ENCODE data around the gene BHLHE40. TPM values are rescaled to one million over a fixed set of nuclear protein-coding genes. Genes with fewer than 3 reads are reported as not detected.

BHLHE40 gene
- polyA plus RNA-seq, 1 of the 3 experiments (the other 2 are of a cell fraction), result 62.2 TPM

DNA sequence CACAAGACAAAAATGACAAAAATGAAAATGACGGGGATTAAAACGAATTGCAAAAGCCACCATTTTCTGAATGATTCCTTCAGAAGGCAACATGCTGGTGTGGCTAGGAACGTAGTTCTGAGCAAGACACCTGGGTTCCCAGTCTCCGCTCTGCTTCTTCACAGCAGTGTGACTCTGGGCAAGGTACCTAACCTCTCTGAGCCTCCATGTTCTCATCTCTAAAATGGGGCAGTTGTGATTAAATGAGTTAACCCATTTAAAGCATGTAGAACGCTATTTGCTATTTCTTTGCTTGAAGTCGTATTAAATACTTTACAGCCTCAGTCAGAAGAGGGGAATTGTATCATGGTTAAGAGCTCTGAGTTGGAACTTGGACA is 23.6 kb downstream of the BHLHE40 start:
- Histone ChIP-seq H3K9ac (no peak overlapping the region), H2AFZ (ENCODE audit: low read depth) (no peak overlapping the region), H3K79me2 (ENCODE audit: insufficient read depth) (no peaks in the 10 kb centered on the region), H3K36me3 (replicated peaks in 1 of 2; ENCODE audit: control insufficient read depth in 1 of 2, insufficient read depth in 2 of 2, low read length in 1 of 2) (no peaks in the 10 kb centered on the region), H3K4me1 (ENCODE audit: control insufficient read depth in 1 of 2, insufficient read depth in 2 of 2, low read depth in 1 of 2, low read length in 1 of 2) (peaks cover 0 to 17% of the 10 kb centered on the region in 2 experiments; a peak in 1 of 4 replicates), H3K27ac (ENCODE audit: low read depth in 2 of 2, low read length in 1 of 2) (no peak overlapping the region), H3K4me3 (ENCODE audit: low read depth in 2 of 2, low read length in 1 of 2) (no peak overlapping the region), H3K9me2 (no peaks in the 10 kb centered on the region), H3K4me2 (no peak overlapping the region), H3F3A (replicated peaks; ENCODE audit: insufficient read depth) (no peaks in the 10 kb centered on the region), H3K27me3 (ENCODE audit: insufficient read depth) (no peaks in the 10 kb centered on the region), H4K20me1 (ENCODE audit: insufficient read depth) (no peaks in the 10 kb centered on the region), H3K9me3 (no peaks in the 10 kb centered on the region)
- WGBS (ENCODE audit: low lambda C conversion rate), result 95% methylated on average over 6 of the region's 6 CpGs
- POLR2A ChIA-PET, result interaction anchor here (0.6 kb wide), 1 partner anchor 20 kb away, joined by 4 read pairs; no protein-coding TSS in a partner anchor
- no peak for DNase-seq
- TF ChIP-seq, protein P1, sequence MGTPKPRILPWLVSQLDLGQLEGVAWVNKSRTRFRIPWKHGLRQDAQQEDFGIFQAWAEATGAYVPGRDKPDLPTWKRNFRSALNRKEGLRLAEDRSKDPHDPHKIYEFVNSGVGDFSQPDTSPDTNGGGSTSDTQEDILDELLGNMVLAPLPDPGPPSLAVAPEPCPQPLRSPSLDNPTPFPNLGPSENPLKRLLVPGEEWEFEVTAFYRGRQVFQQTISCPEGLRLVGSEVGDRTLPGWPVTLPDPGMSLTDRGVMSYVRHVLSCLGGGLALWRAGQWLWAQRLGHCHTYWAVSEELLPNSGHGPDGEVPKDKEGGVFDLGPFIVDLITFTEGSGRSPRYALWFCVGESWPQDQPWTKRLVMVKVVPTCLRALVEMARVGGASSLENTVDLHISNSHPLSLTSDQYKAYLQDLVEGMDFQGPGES (IDR thresholded peaks at IDR 0.05; ENCODE audit: low read depth, low read length), result no peak
- TF ChIP-seq RFX5 (IDR thresholded peaks at IDR 0.05; ENCODE audit: low read length), result no peak
- TF ChIP-seq, protein P2, sequence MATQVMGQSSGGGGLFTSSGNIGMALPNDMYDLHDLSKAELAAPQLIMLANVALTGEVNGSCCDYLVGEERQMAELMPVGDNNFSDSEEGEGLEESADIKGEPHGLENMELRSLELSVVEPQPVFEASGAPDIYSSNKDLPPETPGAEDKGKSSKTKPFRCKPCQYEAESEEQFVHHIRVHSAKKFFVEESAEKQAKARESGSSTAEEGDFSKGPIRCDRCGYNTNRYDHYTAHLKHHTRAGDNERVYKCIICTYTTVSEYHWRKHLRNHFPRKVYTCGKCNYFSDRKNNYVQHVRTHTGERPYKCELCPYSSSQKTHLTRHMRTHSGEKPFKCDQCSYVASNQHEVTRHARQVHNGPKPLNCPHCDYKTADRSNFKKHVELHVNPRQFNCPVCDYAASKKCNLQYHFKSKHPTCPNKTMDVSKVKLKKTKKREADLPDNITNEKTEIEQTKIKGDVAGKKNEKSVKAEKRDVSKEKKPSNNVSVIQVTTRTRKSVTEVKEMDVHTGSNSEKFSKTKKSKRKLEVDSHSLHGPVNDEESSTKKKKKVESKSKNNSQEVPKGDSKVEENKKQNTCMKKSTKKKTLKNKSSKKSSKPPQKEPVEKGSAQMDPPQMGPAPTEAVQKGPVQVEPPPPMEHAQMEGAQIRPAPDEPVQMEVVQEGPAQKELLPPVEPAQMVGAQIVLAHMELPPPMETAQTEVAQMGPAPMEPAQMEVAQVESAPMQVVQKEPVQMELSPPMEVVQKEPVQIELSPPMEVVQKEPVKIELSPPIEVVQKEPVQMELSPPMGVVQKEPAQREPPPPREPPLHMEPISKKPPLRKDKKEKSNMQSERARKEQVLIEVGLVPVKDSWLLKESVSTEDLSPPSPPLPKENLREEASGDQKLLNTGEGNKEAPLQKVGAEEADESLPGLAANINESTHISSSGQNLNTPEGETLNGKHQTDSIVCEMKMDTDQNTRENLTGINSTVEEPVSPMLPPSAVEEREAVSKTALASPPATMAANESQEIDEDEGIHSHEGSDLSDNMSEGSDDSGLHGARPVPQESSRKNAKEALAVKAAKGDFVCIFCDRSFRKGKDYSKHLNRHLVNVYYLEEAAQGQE (IDR thresholded peaks at IDR 0.05; ENCODE audit: low read depth, low read length), result no peak
- TF ChIP-seq FOXJ3 (CRISPR knock-in tag; IDR thresholded peaks at IDR 0.05), result no peak
- TF ChIP-seq GABPA (IDR thresholded peaks at IDR 0.05; ENCODE audit: low read depth), result no peak
- TF ChIP-seq RAD21 (IDR thresholded peaks at IDR 0.05; ENCODE audit: low read length), result no peak
- CTCF ChIA-PET, result interaction anchor here (1.1 to 1.2 kb wide), 3 partner anchors 23 to 156 kb away, joined by 3 to 4 read pairs (median 3); no protein-coding TSS in a partner anchor

DNA sequence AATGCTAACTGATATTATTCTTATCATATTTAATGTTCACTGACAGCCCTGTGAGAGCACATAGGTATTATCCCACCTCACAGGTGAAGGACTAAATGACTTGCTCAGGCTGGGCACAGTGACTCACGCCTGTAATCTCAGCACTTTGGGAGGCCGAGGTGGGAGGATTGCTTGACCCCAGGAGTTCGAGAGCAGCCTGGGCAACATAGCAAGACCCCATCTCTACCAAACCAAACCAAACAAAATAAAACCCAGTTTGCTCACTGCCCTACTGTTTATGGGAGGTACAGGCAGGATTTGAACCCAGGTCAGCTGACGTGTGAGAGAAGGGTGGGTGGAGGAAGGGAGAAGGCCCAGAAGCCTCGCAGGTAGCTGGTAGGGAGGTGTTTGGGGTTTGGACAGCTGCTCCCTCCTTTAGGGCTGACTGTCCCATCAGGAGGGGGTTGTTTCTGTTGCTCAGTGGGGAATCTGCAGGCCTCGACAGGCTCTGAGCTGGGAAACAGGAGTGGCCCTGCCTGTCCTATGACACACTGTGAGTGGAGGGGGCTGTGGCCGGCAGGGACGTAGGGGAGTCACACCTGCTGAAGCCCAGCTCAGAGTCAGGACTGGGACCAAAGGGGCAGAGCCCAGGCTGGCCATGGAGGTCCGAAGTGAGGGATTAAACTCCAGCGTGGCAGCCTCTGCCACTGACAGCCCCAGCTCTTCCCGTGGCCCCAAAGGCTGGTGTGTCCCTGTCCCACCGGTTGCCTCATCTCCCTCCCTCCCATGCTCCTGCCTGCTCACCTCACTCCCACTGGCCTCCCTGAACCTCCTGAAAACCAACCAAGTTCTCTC is 25.3 kb downstream of the BHLHE40 start:
- Histone ChIP-seq H3K27ac (ENCODE audit: low read depth in 2 of 2, low read length in 1 of 2) (no peak overlapping the region), H3K9me2 (no peaks in the 10 kb centered on the region), H3K4me2 (no peak overlapping the region), H3K27me3 (ENCODE audit: insufficient read depth) (no peaks in the 10 kb centered on the region), H3K36me3 (replicated peaks in 1 of 2; ENCODE audit: control insufficient read depth in 1 of 2, insufficient read depth in 2 of 2, low read length in 1 of 2) (no peaks in the 10 kb centered on the region), H3K9ac (no peak overlapping the region), H3K79me2 (ENCODE audit: insufficient read depth) (no peaks in the 10 kb centered on the region), H3F3A (replicated peaks; ENCODE audit: insufficient read depth) (no peaks in the 10 kb centered on the region), H4K20me1 (ENCODE audit: insufficient read depth) (no peaks in the 10 kb centered on the region), H3K4me1 (ENCODE audit: control insufficient read depth in 1 of 2, insufficient read depth in 2 of 2, low read depth in 1 of 2, low read length in 1 of 2) (peaks cover 0 to 15% of the 10 kb centered on the region in 2 experiments; a peak in 1 of 4 replicates), H3K4me3 (ENCODE audit: low read depth in 2 of 2, low read length in 1 of 2) (no peak overlapping the region), H2AFZ (ENCODE audit: low read depth) (no peak overlapping the region), H3K9me3 (no peaks in the 10 kb centered on the region)
- TF ChIP-seq RXRA (IDR thresholded peaks at IDR 0.05; ENCODE audit: borderline replicate concordance, low read depth) (no peak), JUND (IDR thresholded peaks at IDR 0.05) (no peak), CHD2 (IDR thresholded peaks at IDR 0.05; ENCODE audit: low read length, partially characterized antibody) (no peak), EZH2phosphoT487 (IDR thresholded peaks at IDR 0.05; ENCODE audit: borderline replicate concordance, low read depth) (no peak)
- TF ChIP-seq, protein P1 (IDR thresholded peaks at IDR 0.05; ENCODE audit: low read depth, low read length), result no peak
- DNase-seq, result no peak
- WGBS (ENCODE audit: low lambda C conversion rate), result 92% methylated on average over 12 of the region's 12 CpGs
- POLR2A ChIA-PET, result no interaction called here
- CTCF ChIA-PET, result interaction anchor here (1.0 to 1.2 kb wide), 3 partner anchors 22 to 28 kb away, joined by 3 read pairs; partner anchors contain the start of gene BHLHE40
